Progenitor cell of endocrine pancreas (in vitro differentiated cells): ENCODE results near the gene ACSF3. TPM values are rescaled to one million over a fixed set of nuclear protein-coding genes. Genes with fewer than 3 reads are reported as not detected.

Experiments used
- DNase-seq: peaks from one replicate; pipeline ENCODE4 v3.0.0; 2021; ENCODE audit warnings: low spot score; ENCODE audit not compliant: unreplicated experiment
- H3K27ac Mint-ChIP-seq: 2 replicates; pipeline ENCODE4 v1.8.0; 2021; ENCODE audit warnings: mild to moderate bottlenecking, moderate library complexity, mixed read lengths
- H3K27me3 Mint-ChIP-seq: 2 replicates; pipeline ENCODE4 v1.8.0; 2021; ENCODE audit warnings: mixed read lengths
- H3K36me3 Mint-ChIP-seq: 2 replicates; pipeline ENCODE4 v1.8.0; 2022; ENCODE audit warnings: mixed read lengths; ENCODE audit not compliant: insufficient read depth
- H3K4me1 Mint-ChIP-seq: 2 replicates; pipeline ENCODE4 v1.8.0; 2021; ENCODE audit warnings: low read depth, mixed read lengths
- H3K4me3 Mint-ChIP-seq: 2 replicates; pipeline ENCODE4 v1.8.0; 2021; ENCODE audit warnings: low read depth, mild to moderate bottlenecking, moderate library complexity, mixed read lengths
- H3K9me3 Mint-ChIP-seq: 2 replicates; pipeline ENCODE4 v1.8.0; 2021; ENCODE audit warnings: low read depth, mixed read lengths
- total RNA-seq: library from RNA; stranded (reverse); gene quantifications from 2 replicates; pipeline ENCODE4 v1.2.1, GENCODE V29; 2021
- TF ChIP-seq, protein P1 (sequence below): fragments of 200-600 bp; sonication (generic); IDR thresholded peaks from one replicate; pipeline ENCODE4 v1.5.0; 2021; ENCODE audit warnings: antibody characterized with exemption, mild to moderate bottlenecking; ENCODE audit not compliant: unreplicated experiment

Gene ACSF3
- total RNA-seq, 1 donor from 2014 or later = 31.3 TPM

DNA sequence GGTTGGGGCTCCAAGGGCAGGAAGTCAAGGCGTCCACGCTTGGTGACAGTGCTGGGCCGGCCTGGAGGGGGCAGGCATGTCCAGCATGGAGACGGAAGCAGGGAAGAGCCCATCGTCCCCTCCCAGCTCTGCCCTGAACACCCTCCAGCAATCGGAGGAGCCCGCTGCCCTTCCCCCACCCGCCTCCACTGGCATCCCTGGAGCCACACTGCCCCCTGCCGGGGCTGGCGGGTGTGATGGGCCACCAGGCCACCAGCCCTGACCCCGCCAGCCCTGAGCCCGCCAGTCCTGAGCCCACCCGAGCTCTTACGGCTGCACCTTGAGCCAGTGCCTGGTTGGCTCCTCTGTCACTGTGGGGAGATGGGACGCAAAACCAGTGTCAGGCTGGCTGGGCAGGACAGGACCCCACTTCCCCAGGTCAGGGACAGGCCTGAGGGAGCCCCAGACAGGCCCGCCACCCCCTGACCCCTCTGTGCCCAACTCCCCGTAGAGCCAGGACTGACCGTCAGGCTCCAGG lies 73.8 kb downstream of the ACSF3 start:
- no peaks in the 10 kb centered on the region for H3K36me3 Mint-ChIP-seq
- TF ChIP-seq, protein P1, sequence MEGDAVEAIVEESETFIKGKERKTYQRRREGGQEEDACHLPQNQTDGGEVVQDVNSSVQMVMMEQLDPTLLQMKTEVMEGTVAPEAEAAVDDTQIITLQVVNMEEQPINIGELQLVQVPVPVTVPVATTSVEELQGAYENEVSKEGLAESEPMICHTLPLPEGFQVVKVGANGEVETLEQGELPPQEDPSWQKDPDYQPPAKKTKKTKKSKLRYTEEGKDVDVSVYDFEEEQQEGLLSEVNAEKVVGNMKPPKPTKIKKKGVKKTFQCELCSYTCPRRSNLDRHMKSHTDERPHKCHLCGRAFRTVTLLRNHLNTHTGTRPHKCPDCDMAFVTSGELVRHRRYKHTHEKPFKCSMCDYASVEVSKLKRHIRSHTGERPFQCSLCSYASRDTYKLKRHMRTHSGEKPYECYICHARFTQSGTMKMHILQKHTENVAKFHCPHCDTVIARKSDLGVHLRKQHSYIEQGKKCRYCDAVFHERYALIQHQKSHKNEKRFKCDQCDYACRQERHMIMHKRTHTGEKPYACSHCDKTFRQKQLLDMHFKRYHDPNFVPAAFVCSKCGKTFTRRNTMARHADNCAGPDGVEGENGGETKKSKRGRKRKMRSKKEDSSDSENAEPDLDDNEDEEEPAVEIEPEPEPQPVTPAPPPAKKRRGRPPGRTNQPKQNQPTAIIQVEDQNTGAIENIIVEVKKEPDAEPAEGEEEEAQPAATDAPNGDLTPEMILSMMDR = peak; percentile 95
- DNase-seq = peak; percentile 96
- no peak overlapping the region for H3K27ac Mint-ChIP-seq
- no peaks in the 10 kb centered on the region for H3K9me3 Mint-ChIP-seq
- no peak overlapping the region for H3K4me3 Mint-ChIP-seq
- peaks cover 7% of the 10 kb centered on the region for H3K4me1 Mint-ChIP-seq
- peaks cover 8% of the 10 kb centered on the region for H3K27me3 Mint-ChIP-seq

DNA sequence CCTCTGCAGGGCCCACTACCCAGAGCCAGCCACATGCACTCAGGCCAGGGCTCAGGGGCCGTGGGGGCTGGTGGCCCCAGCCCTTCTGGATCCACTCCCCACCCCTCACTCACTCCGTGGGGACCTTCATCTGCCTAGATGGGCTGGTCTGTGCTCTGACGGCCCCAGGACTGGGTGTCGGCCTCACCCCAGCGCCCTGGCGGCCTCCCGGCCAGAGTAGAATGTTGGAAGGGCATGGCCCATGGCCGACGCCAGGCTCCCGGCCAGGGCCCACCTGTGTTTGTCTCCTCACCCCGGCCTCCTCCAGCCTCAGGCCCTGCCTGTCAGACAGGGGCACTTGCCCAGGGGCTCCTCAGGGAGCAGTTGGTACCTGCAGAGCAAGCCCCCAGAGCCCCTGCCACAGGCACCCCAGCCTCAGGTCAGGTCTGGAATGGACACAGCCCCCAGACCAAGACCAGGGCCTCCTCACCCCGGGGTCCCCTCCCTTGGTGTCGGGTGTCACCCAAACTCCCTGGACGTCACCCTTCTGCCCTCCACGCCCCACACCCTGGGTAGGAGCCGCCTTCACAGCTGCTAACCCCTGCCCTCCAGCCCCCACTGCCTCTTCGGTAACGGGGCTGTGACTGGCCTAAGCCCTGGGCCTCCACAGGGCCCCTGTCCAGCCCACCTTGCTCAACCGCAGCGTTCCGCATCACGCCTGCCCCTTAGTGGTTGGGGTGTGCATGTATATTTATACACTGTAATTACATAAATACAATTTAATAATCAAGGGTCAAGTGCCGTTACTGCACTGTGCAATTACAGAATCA lies 74.9 kb downstream of the ACSF3 start:
- H3K4me3 Mint-ChIP-seq = no peak overlapping the region
- peaks cover 14% of the 10 kb centered on the region for H3K27me3 Mint-ChIP-seq
- peaks cover 7% of the 10 kb centered on the region for H3K4me1 Mint-ChIP-seq
- no peaks in the 10 kb centered on the region for H3K36me3 Mint-ChIP-seq
- H3K9me3 Mint-ChIP-seq = no peaks in the 10 kb centered on the region
- TF ChIP-seq, protein P1 = no peak
- no peak overlapping the region for H3K27ac Mint-ChIP-seq
- DNase-seq = no peak

DNA sequence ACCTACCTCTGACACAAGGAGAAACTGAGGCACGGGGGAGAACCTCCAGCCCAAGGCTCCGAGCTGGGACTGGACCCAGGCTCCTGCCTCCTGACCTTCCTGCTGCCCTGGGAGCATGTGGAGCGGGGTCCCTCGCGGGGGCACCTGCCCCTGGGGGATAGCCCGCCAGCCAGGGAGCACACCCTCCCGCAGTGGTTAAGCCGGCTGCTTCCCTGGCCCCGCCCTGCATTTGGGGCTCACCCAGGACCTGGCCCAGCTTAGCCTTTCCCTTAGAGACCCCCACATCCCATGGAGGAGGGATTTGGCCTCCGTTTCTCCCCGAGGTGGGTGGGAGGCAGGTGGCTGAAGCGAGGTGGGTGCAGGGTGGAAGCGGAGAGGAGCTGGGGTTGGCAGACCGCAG lies 76.1 kb downstream of the ACSF3 start:
- Mint-ChIP-seq H3K4me3 (no peak overlapping the region), H3K27me3 (peaks cover 21% of the 10 kb centered on the region), H3K27ac (no peak overlapping the region), H3K4me1 (peaks cover 3% of the 10 kb centered on the region), H3K9me3 (no peaks in the 10 kb centered on the region), H3K36me3 (no peaks in the 10 kb centered on the region)
- DNase-seq = no peak
- TF ChIP-seq, protein P1 = no peak

DNA sequence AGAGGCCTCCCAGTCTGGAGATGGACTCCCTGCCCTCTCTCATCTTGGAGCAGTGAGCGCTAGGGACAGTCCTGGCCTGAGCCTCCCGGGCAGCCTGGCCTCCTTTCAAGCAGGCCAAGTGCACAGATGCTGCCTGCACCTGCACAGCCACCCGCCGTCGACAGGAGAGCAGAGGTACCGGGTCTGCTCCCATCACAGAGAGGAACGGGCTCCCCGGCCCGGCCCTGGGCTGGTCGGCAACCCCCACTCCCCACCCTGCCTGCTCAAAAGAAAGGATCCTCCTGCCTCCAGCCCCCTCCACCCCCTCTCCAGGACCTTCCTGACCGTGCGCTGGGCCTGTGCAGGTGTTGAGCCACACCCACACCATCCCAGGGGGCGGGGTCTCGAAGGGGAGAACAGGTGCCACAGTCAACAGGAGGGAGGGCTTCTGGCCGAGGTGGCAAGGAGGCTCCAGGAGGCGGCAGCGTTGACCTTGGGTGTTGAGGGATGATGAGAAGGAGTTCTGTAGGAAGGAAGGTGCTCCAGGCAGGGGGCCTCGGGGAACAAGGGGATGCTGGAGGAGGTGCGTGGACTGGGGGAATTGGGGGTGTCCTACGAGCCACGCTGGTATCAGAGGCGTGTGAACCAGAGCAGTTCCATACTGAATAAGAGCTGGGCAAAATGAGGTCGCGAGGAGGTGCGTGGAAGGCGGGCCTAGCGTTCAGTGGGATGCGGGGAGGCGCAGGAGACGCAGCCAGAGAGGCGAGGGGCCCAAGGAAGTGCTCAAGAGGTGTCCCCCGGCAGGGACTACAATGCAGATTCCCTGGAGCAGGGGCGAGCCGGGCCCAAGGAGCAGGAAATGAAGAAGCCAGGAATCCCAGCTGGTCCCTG lies 76.9 kb downstream of the ACSF3 start:
- Mint-ChIP-seq H3K27me3 (peaks cover 21% of the 10 kb centered on the region), H3K27ac (peak overlapping the region; percentile 31), H3K4me3 (peak overlapping the region; percentile 59), H3K36me3 (no peaks in the 10 kb centered on the region), H3K9me3 (no peaks in the 10 kb centered on the region), H3K4me1 (peaks cover 3% of the 10 kb centered on the region)
- TF ChIP-seq, protein P1 = no peak
- peak; percentile 53 for DNase-seq
